Breast epithelium (tissue), 4 donors: ENCODE measurements around the gene YWHAG. TPM values are rescaled to one million over a fixed set of nuclear protein-coding genes. Genes with fewer than 3 reads are reported as not detected.
"Not testable (repeated sequence)": the region's sequence is repeated elsewhere in the genome, so short reads cannot be mapped to it uniquely, and the experiment has no call there.

ENCODE experiments used
- DNase-seq, 2 donors: peaks; one replicate each; pipeline ENCODE4 v3.0.0-alpha.2; 2019; ENCODE audit warnings: low spot score in 2 of 2
- H3K27ac ChIP-seq, 2 donors: fragments of 200-600 bp; sonication (generic) in 1 of 2; one replicate each; pipeline ENCODE4 v1.5.1; 2016 to 2019; ENCODE audit warnings: mild to moderate bottlenecking in 1 of 2
- H3K27me3 ChIP-seq, 2 donors: fragments of 200-600 bp; sonication (generic) in 1 of 2; one replicate each; pipeline versions ENCODE4 v1.5.1 to v1.6.0; 2017 to 2019; ENCODE audit warnings: control low read depth in 1 of 2, mild to moderate bottlenecking in 1 of 2
- H3K36me3 ChIP-seq: fragments of 200-600 bp; one replicate; pipeline ENCODE4 v1.5.1; 2019
- H3K4me1 ChIP-seq, 2 donors: fragments of 200-600 bp; sonication (generic); one replicate each; pipeline ENCODE4 v1.5.1; 2016 to 2019; ENCODE audit warnings: control low read depth in 1 of 2
- H3K4me3 ChIP-seq, 3 donors: fragments of 200-600 bp; sonication (generic); 1 replicate in 2 of 3; 2 replicates in 1 of 3; pipeline ENCODE4 v1.5.1; 2016 to 2019; ENCODE audit warnings: mild to moderate bottlenecking in 3 of 3, moderate library complexity in 2 of 3
- H3K9me3 ChIP-seq, 2 donors: fragments of 200-600 bp; sonication (generic) in 1 of 2; one replicate each; pipeline ENCODE4 v1.5.1; 2016 to 2019; ENCODE audit warnings: control low read depth in 1 of 2
- CTCF ChIP-seq, 3 donors: fragments of 450-650 bp; IDR thresholded peaks; one replicate each; pipeline ENCODE4 v1.5.1; 2016 to 2017; ENCODE audit warnings: antibody characterized with exemption in 3 of 3, mild to moderate bottlenecking in 3 of 3, moderate library complexity in 3 of 3
- POLR2A ChIP-seq: fragments of 450-650 bp; IDR thresholded peaks from one replicate; pipeline ENCODE4 v1.6.1; 2016; ENCODE audit warnings: antibody characterized with exemption, mild to moderate bottlenecking, moderate library complexity
- POLR2AphosphoS5 ChIP-seq, 3 donors: sonication (generic); formaldehyde crosslinking; IDR thresholded peaks; one replicate each; pipeline ENCODE4 v1.6.1; 2017; ENCODE audit warnings: antibody characterized with exemption in 3 of 3
- intact Hi-C: fragments of 100-400 bp; cut with DNase I; formaldehyde crosslinking; loops from one replicate; pipeline ENCODE4 v1.15.1; 2023; ENCODE audit warnings: low total_unique reads
- total RNA-seq, 3 donors: library from RNA; depleted of rRNA; stranded (reverse); fragments of >200 nt; gene quantifications; one replicate each; pipeline ENCODE4 v1.1.0, GENCODE V29; 2016

Gene YWHAG
- total RNA-seq, 3 donors from 2014 or later = 58.7 to 128 (median 63.7) TPM

- H3K4me3 ChIP-seq = no peak overlapping the region
- H3K27me3 ChIP-seq = no peaks in the 10 kb centered on the region
- no peaks in the 10 kb centered on the region for H3K36me3 ChIP-seq
- intact Hi-C loops = loop anchor here (10.0 kb wide), 1 partner anchor 139 kb away; no protein-coding TSS in a partner anchor
- H3K27ac ChIP-seq = peak overlapping the region; percentile 19 to 25
- peak; percentile 94 to 98 for DNase-seq
- no peaks in the 10 kb centered on the region for H3K9me3 ChIP-seq
- H3K4me1 ChIP-seq = peaks cover 0 to 5% of the 10 kb centered on the region in 2 donors
- no peak for TF ChIP-seq POLR2A
- peak; percentile 97 to 100 (median 100) for TF ChIP-seq CTCF (IDR thresholded peaks at IDR 0.05)
- peak; percentile 80 to 85 (median 82) for TF ChIP-seq POLR2AphosphoS5 (IDR thresholded peaks at IDR 0.05)
These were observed 44.6 kb downstream of the YWHAG start for GRCh38 chr7:76314042-76314721.

- DNase-seq, H3K27ac ChIP-seq, H3K27me3 ChIP-seq, H3K4me1 ChIP-seq, H3K4me3 ChIP-seq, H3K36me3 ChIP-seq, H3K9me3 ChIP-seq: not testable (repeated sequence)
- intact Hi-C loops = loop anchor here (10.0 kb wide), 1 partner anchor 137 kb away; no protein-coding TSS in a partner anchor
These were observed 47.0 kb downstream of the YWHAG start for GRCh38 chr7:76311838-76312237.

- Histone ChIP-seq H3K9me3 (no peaks in the 10 kb centered on the region), H3K36me3 (no peaks in the 10 kb centered on the region), H3K4me1 (peaks cover 0 to 5% of the 10 kb centered on the region in 2 donors), H3K4me3 (peak overlapping the region in 1 of 3 donors; percentile 23), H3K27me3 (no peaks in the 10 kb centered on the region), H3K27ac (peak overlapping the region; percentile 83 to 84)
- intact Hi-C loops = loop anchor here (10.0 kb wide), 1 partner anchor 136 kb away; no protein-coding TSS in a partner anchor
- TF ChIP-seq POLR2AphosphoS5 (IDR thresholded peaks at IDR 0.05) = peak in 2 of 3 donors; percentile 34 to 46
- TF ChIP-seq POLR2A = no peak
- peak; percentile 90 to 95 for DNase-seq
These were observed 48.5 kb downstream of the YWHAG start for GRCh38 chr7:76310102-76310957.

- not testable (repeated sequence) for H3K27ac ChIP-seq, H3K36me3 ChIP-seq, DNase-seq, H3K9me3 ChIP-seq, H3K4me3 ChIP-seq, H3K27me3 ChIP-seq
- H3K4me1 ChIP-seq = peaks cover 4 to 13% of the 10 kb centered on the region in 2 donors
- intact Hi-C loops = loop anchor here (10.0 kb wide), 1 partner anchor 135 kb away; no protein-coding TSS in a partner anchor
These were observed 49.3 kb downstream of the YWHAG start for GRCh38 chr7:76309341-76310101.

- intact Hi-C loops = not testable (repeated sequence)
These were observed 49.9 kb downstream of the YWHAG start for GRCh38 chr7:76308874-76309273.

GRCh38 chr7:76304888-76305375 is 53.9 kb downstream of the YWHAG start:
- Histone ChIP-seq H3K4me1 (peaks cover 7 to 19% of the 10 kb centered on the region in 2 donors), H3K36me3 (no peaks in the 10 kb centered on the region), H3K27ac (peak overlapping the region; percentile 91 to 97), H3K9me3 (no peaks in the 10 kb centered on the region), H3K4me3 (peak overlapping the region in 1 of 3 donors; percentile 7), H3K27me3 (no peaks in the 10 kb centered on the region)
- intact Hi-C loops = no loop called here
- TF ChIP-seq CTCF (IDR thresholded peaks at IDR 0.05) (no peak), POLR2AphosphoS5 (IDR thresholded peaks at IDR 0.05) (peak; percentile 47 to 89 (median 85)), POLR2A (no peak)
- peak; percentile 93 to 96 for DNase-seq

More at GRCh38 chr7:76308874-76309273, 49.9 kb downstream of the YWHAG start:
- peaks cover 7 to 16% of the 10 kb centered on the region in 2 donors for H3K4me1 ChIP-seq
- H3K27me3 ChIP-seq, H3K4me3 ChIP-seq, H3K27ac ChIP-seq, DNase-seq, H3K36me3 ChIP-seq, H3K9me3 ChIP-seq: not testable (repeated sequence)
